ENCODE data around the gene TRAF7.
A peak's percentile ranks its signal among the peaks of the same experiment; 100 is the strongest.

Gene TRAF7

GRCh38 chr16:2216330-2216729 lies 60.7 kb downstream of the TRAF7 start:
- Histone ChIP-seq H3K9ac (ENCODE audit: low read length) (no peak overlapping the region), H3K9me3 (ENCODE audit: insufficient read depth, low read length) (no peaks in the 10 kb centered on the region), H3K4me1 (ENCODE audit: low read length) (peaks cover 12% of the 10 kb centered on the region), H3K4me3 (ENCODE audit: low read length) (peak overlapping the region; percentile 84), H3K79me2 (ENCODE audit: low read length) (peaks cover 20% of the 10 kb centered on the region), H2AFZ (ENCODE audit: low read depth, low read length) (no peak overlapping the region), H3K27ac (ENCODE audit: low read length) (no peak overlapping the region), H3K27me3 (ENCODE audit: low read depth, low read length) (no peaks in the 10 kb centered on the region), H3K4me2 (ENCODE audit: low read length) (peak overlapping the region; percentile 36), H3K36me3 (replicated peaks; ENCODE audit: low read depth, low read length) (peaks cover 10% of the 10 kb centered on the region), H4K20me1 (ENCODE audit: insufficient read depth, low read length) (peaks cover 7% of the 10 kb centered on the region)
- TF ChIP-seq CTCF (IDR thresholded peaks at IDR 0.05; ENCODE audit: low read depth, low read length) (no peak), EZH2phosphoT487 (IDR thresholded peaks at IDR 0.05; ENCODE audit: low read depth) (no peak)

GRCh38 chr16:2223221-2223941 lies 67.8 kb downstream of the TRAF7 start, which contains the start of gene E4F1:
TSS of gene E4F1 (plus strand) at chr16:2223591. CDS start at chr16:2223614, 23 bp downstream.
- peaks cover 13% of the 10 kb centered on the region for H4K20me1 ChIP-seq (ENCODE audit: insufficient read depth, low read length)
- no peaks in the 10 kb centered on the region for H3K27me3 ChIP-seq (ENCODE audit: low read depth, low read length)
- TF ChIP-seq EZH2phosphoT487 (IDR thresholded peaks at IDR 0.05; ENCODE audit: low read depth) (no peak), CTCF (IDR thresholded peaks at IDR 0.05; ENCODE audit: low read depth, low read length) (no peak)
- peaks cover 2% of the 10 kb centered on the region for H3K36me3 ChIP-seq (replicated peaks; ENCODE audit: low read depth, low read length)
- peaks cover 5% of the 10 kb centered on the region; the same call in 1 of the 2 replicates for H3K4me1 ChIP-seq (ENCODE audit: low read length)
- H3K79me2 ChIP-seq (ENCODE audit: low read length), result peaks cover 46% of the 10 kb centered on the region
- H3K9ac ChIP-seq (ENCODE audit: low read length), result peak within 1 kb of the TSS; percentile 86
- H3K4me3 ChIP-seq (ENCODE audit: low read length), result peak within 1 kb of the TSS; percentile 92
- H3K4me2 ChIP-seq (ENCODE audit: low read length), result peak within 1 kb of the TSS; percentile 89
- H3K9me3 ChIP-seq (ENCODE audit: insufficient read depth, low read length), result no peaks in the 10 kb centered on the region
- H3K27ac ChIP-seq (ENCODE audit: low read length), result peak within 1 kb of the TSS; percentile 51
- peak within 1 kb of the TSS; percentile 78; the same call in 1 of the 2 replicates for H2AFZ ChIP-seq (ENCODE audit: low read depth, low read length)

GRCh38 chr16:2223942-2224486 lies 68.4 kb downstream of the TRAF7 start:
- Histone ChIP-seq H3K9ac (ENCODE audit: low read length) (peak overlapping the region; percentile 86), H3K9me3 (ENCODE audit: insufficient read depth, low read length) (no peaks in the 10 kb centered on the region), H3K4me1 (ENCODE audit: low read length) (peaks cover 5% of the 10 kb centered on the region; the same call in 1 of the 2 replicates), H3K4me2 (ENCODE audit: low read length) (peak overlapping the region; percentile 89), H3K36me3 (replicated peaks; ENCODE audit: low read depth, low read length) (peaks cover 2% of the 10 kb centered on the region), H2AFZ (ENCODE audit: low read depth, low read length) (peak overlapping the region; percentile 16; the same call in 1 of the 2 replicates), H3K27me3 (ENCODE audit: low read depth, low read length) (no peaks in the 10 kb centered on the region), H4K20me1 (ENCODE audit: insufficient read depth, low read length) (peaks cover 13% of the 10 kb centered on the region), H3K79me2 (ENCODE audit: low read length) (peaks cover 49% of the 10 kb centered on the region), H3K27ac (ENCODE audit: low read length) (peak overlapping the region; percentile 51), H3K4me3 (ENCODE audit: low read length) (peak overlapping the region; percentile 92)
- TF ChIP-seq EZH2phosphoT487 (IDR thresholded peaks at IDR 0.05; ENCODE audit: low read depth), result no peak
- no peak for TF ChIP-seq CTCF (IDR thresholded peaks at IDR 0.05; ENCODE audit: low read depth, low read length)

- TF ChIP-seq CTCF (IDR thresholded peaks at IDR 0.05; ENCODE audit: low read depth, low read length) (no peak), EZH2phosphoT487 (IDR thresholded peaks at IDR 0.05; ENCODE audit: low read depth) (no peak)
- H3K27ac ChIP-seq (ENCODE audit: low read length), result no peak overlapping the region
- H2AFZ ChIP-seq (ENCODE audit: low read depth, low read length), result no peak overlapping the region
- no peak overlapping the region for H3K9ac ChIP-seq (ENCODE audit: low read length)
- H3K9me3 ChIP-seq (ENCODE audit: insufficient read depth, low read length), result no peaks in the 10 kb centered on the region
- H3K4me3 ChIP-seq (ENCODE audit: low read length), result no peak overlapping the region
- no peaks in the 10 kb centered on the region for H3K27me3 ChIP-seq (ENCODE audit: low read depth, low read length)
- peaks cover 50% of the 10 kb centered on the region for H3K79me2 ChIP-seq (ENCODE audit: low read length)
- H3K4me1 ChIP-seq (ENCODE audit: low read length), result peaks cover 5% of the 10 kb centered on the region; the same call in 1 of the 2 replicates
- H4K20me1 ChIP-seq (ENCODE audit: insufficient read depth, low read length), result peaks cover 13% of the 10 kb centered on the region
- H3K36me3 ChIP-seq (replicated peaks; ENCODE audit: low read depth, low read length), result peaks cover 2% of the 10 kb centered on the region
- H3K4me2 ChIP-seq (ENCODE audit: low read length), result no peak overlapping the region
Measured at GRCh38 chr16:2226245-2226793, 70.7 kb downstream of the TRAF7 start.

Measured in OCI-LY3 (cell line).